Renal cortical epithelial cell (primary cell): ENCODE measurements around the gene USE1. TPM values are rescaled to one million over a fixed set of nuclear protein-coding genes. Genes with fewer than 3 reads are reported as not detected.
A peak's percentile ranks its signal among the peaks of the same experiment; 100 is the strongest.
"Not testable (repeated sequence)": the region's sequence is repeated elsewhere in the genome, so short reads cannot be mapped to it uniquely, and the experiment has no call there.

Experiments used
- DNase-seq: peaks from one replicate; pipeline ENCODE4 v3.0.0-alpha.2; 2011; ENCODE audit warnings: low read depth
- total RNA-seq: library from RNA; depleted of rRNA; stranded (reverse); fragments of >200 nt; gene quantifications from 2 replicates; pipeline ENCODE4 v1.2.3, GENCODE V29; 2014

USE1 gene
- 19.6 and 22.3 TPM in 2 replicates for total RNA-seq

DNA sequence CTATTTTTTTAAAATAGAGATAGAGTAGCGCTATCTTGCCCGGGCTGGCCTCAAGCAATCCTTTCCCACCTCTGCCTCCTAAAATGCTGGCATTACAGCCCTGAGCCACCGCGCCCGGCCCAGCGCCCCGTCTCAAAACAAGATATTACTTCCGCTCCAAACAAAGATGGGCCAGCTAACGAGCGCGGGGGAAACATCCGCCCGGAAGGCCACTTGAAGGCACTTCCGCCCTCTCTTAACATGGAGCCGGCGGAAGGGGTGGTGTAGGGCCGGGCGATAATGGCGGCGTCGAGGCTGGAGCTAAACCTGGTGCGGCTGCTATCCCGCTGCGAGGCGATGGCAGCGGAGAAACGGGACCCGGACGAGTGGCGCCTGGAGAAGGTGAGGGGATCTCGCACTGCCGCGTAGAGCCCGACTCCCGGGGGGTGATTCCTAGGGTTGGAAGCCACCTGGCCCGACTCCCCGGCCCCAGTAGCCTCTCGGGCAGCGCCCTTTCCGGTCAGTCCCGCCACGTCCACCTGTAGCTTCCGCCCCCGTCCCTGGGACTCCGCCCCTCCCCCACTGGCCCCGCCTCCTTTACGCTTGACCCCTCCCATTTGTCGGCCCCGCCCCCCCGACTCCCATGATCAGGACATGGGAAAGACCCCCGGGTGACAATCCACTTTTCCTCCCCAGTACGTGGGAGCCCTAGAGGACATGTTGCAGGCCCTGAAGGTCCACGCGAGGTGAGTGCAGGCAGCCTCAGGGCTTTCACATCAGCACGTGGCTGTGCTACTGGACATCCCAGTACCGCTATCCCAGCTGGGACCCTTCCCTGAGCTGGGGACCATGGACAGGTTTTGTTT is at the start of gene USE1:
Gene USE1, plus strand, starts transcription at position 231 of the 845 bp plus-strand sequence. Its CDS starts 49 bp downstream, at position 280.
- DNase-seq, result peak; percentile 79

DNA sequence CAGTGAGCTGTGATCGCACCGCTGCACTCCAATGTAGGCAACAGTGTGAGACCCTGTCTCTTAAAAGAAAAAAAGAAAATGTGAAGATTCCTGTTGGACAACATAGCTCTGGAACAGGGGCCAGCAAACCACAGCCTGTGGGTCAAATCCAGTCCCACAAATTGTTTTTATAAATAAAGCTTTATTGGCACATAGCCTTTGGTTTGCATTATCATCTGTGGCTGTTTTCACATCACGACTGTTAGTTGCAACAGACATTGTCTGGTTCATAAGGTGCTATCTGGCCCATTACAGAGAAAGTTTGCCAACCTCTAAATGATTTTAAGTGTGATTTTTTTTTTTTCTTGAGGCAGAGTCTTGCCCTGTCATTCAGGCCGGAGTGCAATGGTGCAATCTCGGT is 49.4 kb upstream of the USE1 start:
- DNase-seq, result no peak

- no peak for DNase-seq
These were observed 44.4 kb upstream of the USE1 start for GRCh38 chr19:17170538-17171297.

GRCh38 chr19:17171874-17172273 is 43.3 kb upstream of the USE1 start:
- DNase-seq, result no peak

GRCh38 chr19:17172624-17173345 is 42.4 kb upstream of the USE1 start:
- DNase-seq, result no peak

- DNase-seq, result no peak
These were observed 36.9 kb upstream of the USE1 start for GRCh38 chr19:17178291-17178690.

GRCh38 chr19:17180997-17181702 is 34.0 kb upstream of the USE1 start:
- DNase-seq, result no peak

DNA sequence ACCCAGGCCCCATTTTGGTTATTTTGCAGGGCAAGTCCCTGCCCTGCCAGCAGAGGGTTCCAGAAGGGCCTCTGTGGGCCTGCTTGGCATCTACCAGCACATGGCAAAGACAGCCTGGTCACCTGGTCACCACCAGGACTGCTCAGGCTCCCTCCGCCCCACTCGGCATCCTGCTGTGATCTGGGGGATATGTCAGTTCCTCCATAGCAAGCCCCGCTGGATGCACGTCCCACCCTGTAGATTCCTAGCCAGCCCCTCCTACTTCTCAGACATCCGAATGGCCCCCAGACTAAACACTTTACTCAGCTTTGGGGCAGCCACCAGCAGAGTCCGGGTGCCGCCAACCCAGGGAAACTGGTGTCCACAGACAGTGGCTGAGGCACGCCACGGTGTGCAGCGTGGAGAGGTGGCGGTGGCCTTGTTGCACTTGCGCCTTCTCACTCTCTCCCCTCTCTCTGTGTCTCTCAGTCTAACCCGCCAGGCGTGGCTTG is 31.8 kb upstream of the USE1 start:
- DNase-seq, result no peak

- DNase-seq, result no peak
These were observed 31.3 kb upstream of the USE1 start for GRCh38 chr19:17183858-17184321.

DNA sequence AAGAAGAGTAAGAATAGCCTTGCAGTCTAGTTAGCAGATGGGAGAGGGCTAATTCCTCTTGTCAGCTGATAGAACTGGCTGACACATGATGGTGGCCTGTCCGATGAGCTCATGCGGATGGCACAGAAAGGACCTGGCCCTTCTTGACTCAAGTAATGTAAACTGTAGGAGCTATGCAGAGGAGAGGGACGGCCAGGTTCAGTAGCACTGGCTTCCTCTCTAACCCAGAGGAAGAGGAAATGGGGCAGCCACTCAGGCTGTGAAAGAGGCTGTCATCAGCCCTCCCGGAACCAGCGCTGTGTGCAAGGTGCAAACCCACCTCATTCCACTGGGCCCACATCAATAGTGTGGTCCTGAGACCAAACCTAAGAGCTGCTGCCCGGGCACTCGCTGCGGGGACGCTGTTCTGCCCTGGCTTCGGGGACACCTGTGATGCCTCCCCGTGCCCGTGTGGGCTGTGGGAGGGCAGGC is 30.8 kb upstream of the USE1 start:
- DNase-seq, result no peak

GRCh38 chr19:17185590-17185989 is 29.6 kb upstream of the USE1 start:
- DNase-seq, result no peak

DNA sequence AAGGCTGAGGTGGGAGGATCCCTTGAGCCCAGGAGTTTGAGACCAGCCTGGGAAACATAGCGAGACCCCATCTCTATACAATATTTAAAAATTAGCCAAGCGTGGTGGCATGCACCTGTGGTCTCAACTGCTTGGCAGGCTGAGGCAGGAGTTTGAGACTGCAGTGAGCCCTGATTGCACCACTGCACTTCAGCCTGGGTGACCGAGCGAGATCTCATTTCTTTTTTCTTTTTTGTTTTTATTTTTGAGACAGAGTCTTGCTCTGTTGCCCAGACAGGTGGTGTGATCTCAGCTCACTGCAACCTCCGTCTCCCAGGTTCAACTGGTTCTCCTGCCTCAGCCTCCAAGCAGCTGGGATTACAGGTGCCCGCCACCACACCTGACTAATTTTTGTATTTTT is 23.4 kb upstream of the USE1 start:
- not testable (repeated sequence) for DNase-seq

GRCh38 chr19:17192751-17193150 is 22.4 kb upstream of the USE1 start:
- no peak for DNase-seq

DNA sequence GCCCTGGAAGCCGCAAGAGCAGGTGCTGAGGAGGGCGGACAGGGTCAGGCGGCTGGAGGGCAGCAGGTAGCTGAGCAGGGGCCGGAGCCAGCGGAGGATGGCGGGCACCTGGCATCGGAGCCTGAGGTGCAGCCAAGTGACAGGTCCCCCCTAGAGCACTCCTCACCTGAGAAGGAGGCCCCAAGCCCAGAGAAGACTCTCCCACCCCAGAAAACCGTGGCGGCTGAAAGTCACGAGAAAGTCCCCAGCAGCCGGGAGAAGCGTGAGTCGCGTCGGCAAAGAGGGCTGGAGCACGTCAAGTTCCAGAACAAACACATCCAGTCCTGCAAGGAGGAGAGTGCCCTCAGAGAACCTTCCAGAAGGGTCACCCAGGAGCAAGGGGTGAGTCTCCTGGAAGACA is 20.5 kb upstream of the USE1 start:
- DNase-seq, result no peak

DNA sequence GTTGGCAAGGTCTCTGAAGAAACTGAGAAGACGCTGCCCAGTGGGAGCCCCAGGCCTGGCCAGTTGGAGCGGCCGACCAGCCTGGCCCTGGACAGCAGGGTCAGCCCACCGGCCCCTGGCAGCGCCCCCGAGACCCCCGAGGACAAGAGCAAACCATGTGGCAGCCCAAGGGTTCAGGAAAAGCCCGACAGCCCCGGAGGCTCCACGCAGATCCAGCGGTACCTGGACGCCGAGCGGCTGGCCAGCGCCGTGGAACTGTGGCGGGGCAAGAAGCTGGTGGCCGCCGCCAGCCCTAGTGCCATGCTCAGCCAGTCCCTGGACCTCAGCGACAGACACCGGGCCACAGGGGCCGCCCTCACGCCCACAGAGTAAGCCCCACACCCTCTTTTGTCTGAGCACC is 20.1 kb upstream of the USE1 start:
- DNase-seq, result no peak

- no peak for DNase-seq
These were observed 18.5 kb upstream of the USE1 start for GRCh38 chr19:17196610-17197009.

DNA sequence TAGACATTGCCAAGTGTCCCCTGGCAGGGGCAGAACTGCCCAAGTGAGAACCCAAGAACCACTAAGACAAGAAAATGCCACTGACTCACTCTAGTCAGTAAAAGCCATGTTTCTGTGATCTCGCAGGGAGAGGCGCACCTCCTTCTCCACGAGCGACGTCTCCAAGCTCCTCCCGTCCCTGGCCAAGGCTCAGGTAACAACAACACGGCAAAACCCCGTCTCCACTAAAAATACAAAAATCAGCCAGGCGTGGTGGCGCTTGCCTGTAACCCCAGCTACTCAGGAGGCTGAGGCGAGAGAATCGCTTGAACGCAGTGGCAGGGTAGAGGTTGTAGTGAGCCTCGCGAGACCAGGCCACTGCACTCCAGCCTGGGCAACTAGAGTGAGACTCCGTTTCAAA is 17.5 kb upstream of the USE1 start:
- DNase-seq, result no peak

DNA sequence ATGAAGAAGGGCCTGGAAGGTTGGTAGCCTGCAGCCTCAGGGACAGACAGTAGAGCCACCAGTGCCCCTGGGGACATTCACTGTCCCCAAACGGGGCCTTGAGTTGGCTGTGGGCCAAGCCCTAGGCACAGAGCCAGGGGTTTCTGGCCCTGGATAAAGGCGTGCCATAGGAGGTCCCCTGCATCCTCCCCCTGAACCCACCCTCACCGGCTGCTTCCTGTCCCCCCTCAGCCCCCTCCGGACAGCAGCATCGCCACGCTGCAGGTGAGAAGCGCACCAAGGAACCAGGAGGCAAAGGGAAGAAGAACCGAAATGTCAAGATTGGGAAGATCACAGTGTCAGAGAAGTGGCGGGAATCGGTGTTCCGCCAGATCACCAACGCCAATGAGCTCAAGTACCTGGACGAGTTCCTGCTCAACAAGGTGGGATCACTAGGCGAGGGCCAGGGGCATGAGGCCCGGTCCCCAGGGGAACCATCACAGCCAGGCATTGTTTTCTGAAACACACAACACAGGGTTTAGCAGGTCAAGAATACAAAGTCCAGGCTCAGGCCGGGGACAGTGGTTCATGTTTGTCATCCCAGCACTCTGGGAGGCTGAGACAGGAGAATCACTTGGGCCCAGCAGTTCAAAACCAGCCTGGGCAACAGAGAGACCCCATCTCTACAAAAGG is 14.6 kb upstream of the USE1 start:
- DNase-seq, result no peak

DNA sequence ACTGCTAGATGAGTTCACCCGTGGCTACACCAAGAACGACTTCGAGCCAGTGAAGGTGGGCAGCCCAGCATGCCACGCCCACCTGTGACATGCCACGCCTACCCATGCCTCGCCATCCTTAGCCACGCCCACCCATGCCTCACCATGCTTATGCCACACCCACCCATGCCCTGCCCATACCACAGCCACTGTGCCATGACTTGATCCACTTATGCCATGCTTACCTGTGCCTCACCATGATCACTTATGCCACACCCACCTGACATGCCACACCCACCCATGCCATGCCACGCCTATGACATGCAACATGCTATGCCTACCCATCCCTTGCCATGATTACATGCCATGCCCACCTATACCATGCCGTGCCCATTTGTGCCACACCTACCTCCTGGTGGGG is 12.9 kb upstream of the USE1 start:
- DNase-seq, result no peak

DNA sequence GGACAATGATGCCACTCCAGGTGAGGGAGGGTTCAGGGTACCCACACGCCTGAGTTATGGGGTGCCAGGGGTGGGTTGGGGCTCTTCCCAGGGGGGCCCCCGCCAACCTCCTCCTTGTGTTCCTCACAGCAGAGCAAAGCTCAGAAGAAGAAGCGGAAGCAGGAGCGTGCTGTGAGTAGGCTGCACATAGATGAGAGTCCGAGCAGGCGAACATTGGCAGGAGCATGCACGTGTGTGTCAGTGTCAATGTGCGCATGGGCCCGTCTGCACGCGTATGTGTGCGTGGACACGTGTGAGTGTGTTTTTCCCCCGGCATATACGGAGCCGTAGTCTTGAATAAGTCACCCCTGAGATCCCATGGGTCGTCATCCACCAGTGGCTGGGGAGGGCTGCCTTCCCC is 12.4 kb upstream of the USE1 start:
- no peak for DNase-seq
